Hematopoietic multipotent progenitor cell treated with erythropoietin and hydrocortisone succinate and interleukin-3 and kit ligand, for 4 days (in vitro differentiated cells): ENCODE results near the gene ARID4A.
"Not testable (repeated sequence)": the region's sequence is repeated elsewhere in the genome, so short reads cannot be mapped to it uniquely, and the experiment has no call there.

Source experiments
- DNase-seq: peaks from one replicate; pipeline ENCODE4 v3.0.0-alpha.2; 2015

Gene ARID4A

GRCh38 chr14:58292187-58292586 is 6.2 kb upstream of the ARID4A start:
- DNase-seq = no peak

- no peak for DNase-seq
Observed at GRCh38 chr14:58294201-58294600, 4.2 kb upstream of the ARID4A start.

GRCh38 chr14:58296726-58297125 is 1.6 kb upstream of the ARID4A start:
- DNase-seq = peak; percentile 11

- DNase-seq = no peak
Observed at GRCh38 chr14:58297412-58297761, 968 bp upstream of the ARID4A start.

- DNase-seq = peak; percentile 100
Observed at GRCh38 chr14:58297762-58298476, 436 bp upstream of the ARID4A start.

- DNase-seq = peak; percentile 37
Observed at GRCh38 chr14:58299401-58300330, 1.3 kb downstream of the ARID4A start.

GRCh38 chr14:58301416-58301815 is 3.1 kb downstream of the ARID4A start:
- no peak for DNase-seq

GRCh38 chr14:58305730-58306129 is 7.4 kb downstream of the ARID4A start:
- DNase-seq = no peak

- DNase-seq = no peak
Observed at GRCh38 chr14:58307597-58308316, 9.4 kb downstream of the ARID4A start.

GRCh38 chr14:58309086-58309485 is 10.7 kb downstream of the ARID4A start:
- DNase-seq = no peak

- no peak for DNase-seq
Observed at GRCh38 chr14:58313699-58314098, 15.3 kb downstream of the ARID4A start.

- DNase-seq = no peak
Observed at GRCh38 chr14:58315606-58316005, 17.3 kb downstream of the ARID4A start.

GRCh38 chr14:58327019-58327418 is 28.7 kb downstream of the ARID4A start:
- DNase-seq = no peak

- DNase-seq = peak; percentile 99
Observed at GRCh38 chr14:58331111-58331510, 32.8 kb downstream of the ARID4A start.

- DNase-seq = no peak
Observed at GRCh38 chr14:58332561-58332960, 34.2 kb downstream of the ARID4A start.

GRCh38 chr14:58339666-58340065 is 41.3 kb downstream of the ARID4A start:
- peak; percentile 49 for DNase-seq

GRCh38 chr14:58341152-58341748 is 42.9 kb downstream of the ARID4A start:
- no peak for DNase-seq

- not testable (repeated sequence) for DNase-seq
Observed at GRCh38 chr14:58343535-58343934, 45.2 kb downstream of the ARID4A start.

GRCh38 chr14:58353516-58354299 is 55.4 kb downstream of the ARID4A start:
- DNase-seq = peak; percentile 46

GRCh38 chr14:58354808-58355207 is 56.5 kb downstream of the ARID4A start:
- DNase-seq = peak; percentile 36

GRCh38 chr14:58356268-58356667 is 57.9 kb downstream of the ARID4A start:
- no peak for DNase-seq

GRCh38 chr14:58362272-58362671 is 63.9 kb downstream of the ARID4A start:
- DNase-seq = not testable (repeated sequence)
